ENCODE data around the gene CDKN1C.
A peak's percentile ranks its signal among the peaks of the same experiment; 100 is the strongest.

Gene CDKN1C

GRCh38 chr11:2903672-2904011 lies 18.1 kb upstream of the CDKN1C start:
- H3K27me3 Mint-ChIP-seq: no peaks in the 10 kb centered on the region
- DNase-seq: no peak
- H3K4me1 Mint-ChIP-seq (ENCODE audit: low read depth): peaks cover 35% of the 10 kb centered on the region
- peaks cover 4% of the 10 kb centered on the region for H3K36me3 Mint-ChIP-seq (ENCODE audit: low read depth)
- H3K9me3 Mint-ChIP-seq: no peaks in the 10 kb centered on the region
- H3K27ac Mint-ChIP-seq: no peak overlapping the region
- peak overlapping the region; percentile 61 for H3K4me3 Mint-ChIP-seq

GRCh38 chr11:2902784-2903671 lies 17.5 kb upstream of the CDKN1C start:
- Mint-ChIP-seq H3K27ac (peak overlapping the region; percentile 42), H3K27me3 (no peaks in the 10 kb centered on the region), H3K9me3 (no peaks in the 10 kb centered on the region), H3K4me3 (peak overlapping the region; percentile 75), H3K4me1 (ENCODE audit: low read depth) (peaks cover 41% of the 10 kb centered on the region), H3K36me3 (ENCODE audit: low read depth) (peaks cover 4% of the 10 kb centered on the region)
- no peak for DNase-seq

GRCh38 chr11:2901854-2902783 lies 16.5 kb upstream of the CDKN1C start:
- H3K4me1 Mint-ChIP-seq (ENCODE audit: low read depth): peaks cover 46% of the 10 kb centered on the region
- peak overlapping the region; percentile 71 for H3K27ac Mint-ChIP-seq
- DNase-seq: peak; percentile 94
- peaks cover 4% of the 10 kb centered on the region for H3K36me3 Mint-ChIP-seq (ENCODE audit: low read depth)
- H3K9me3 Mint-ChIP-seq: no peaks in the 10 kb centered on the region
- peak overlapping the region; percentile 75 for H3K4me3 Mint-ChIP-seq
- H3K27me3 Mint-ChIP-seq: no peaks in the 10 kb centered on the region

GRCh38 chr11:2901196-2901796 lies 15.7 kb upstream of the CDKN1C start:
- H3K36me3 Mint-ChIP-seq (ENCODE audit: low read depth): peaks cover 4% of the 10 kb centered on the region
- H3K4me1 Mint-ChIP-seq (ENCODE audit: low read depth): peaks cover 46% of the 10 kb centered on the region
- H3K4me3 Mint-ChIP-seq: peak overlapping the region; percentile 33
- H3K9me3 Mint-ChIP-seq: no peaks in the 10 kb centered on the region
- H3K27ac Mint-ChIP-seq: peak overlapping the region; percentile 71
- no peaks in the 10 kb centered on the region for H3K27me3 Mint-ChIP-seq
- DNase-seq: no peak

- DNase-seq: no peak
- peak overlapping the region; percentile 58 for H3K27ac Mint-ChIP-seq
- H3K9me3 Mint-ChIP-seq: no peaks in the 10 kb centered on the region
- H3K4me1 Mint-ChIP-seq (ENCODE audit: low read depth): peaks cover 46% of the 10 kb centered on the region
- H3K4me3 Mint-ChIP-seq: no peak overlapping the region
- H3K27me3 Mint-ChIP-seq: no peaks in the 10 kb centered on the region
- no peaks in the 10 kb centered on the region for H3K36me3 Mint-ChIP-seq (ENCODE audit: low read depth)
Measured at GRCh38 chr11:2899080-2899783, 13.7 kb upstream of the CDKN1C start.

GRCh38 chr11:2898366-2899079 lies 12.9 kb upstream of the CDKN1C start:
- H3K4me1 Mint-ChIP-seq (ENCODE audit: low read depth): peaks cover 42% of the 10 kb centered on the region
- H3K4me3 Mint-ChIP-seq: peak overlapping the region; percentile 50
- peak overlapping the region; percentile 87 for H3K27ac Mint-ChIP-seq
- DNase-seq: peak; percentile 70
- no peaks in the 10 kb centered on the region for H3K9me3 Mint-ChIP-seq
- no peaks in the 10 kb centered on the region for H3K36me3 Mint-ChIP-seq (ENCODE audit: low read depth)
- H3K27me3 Mint-ChIP-seq: no peaks in the 10 kb centered on the region

- Mint-ChIP-seq H3K4me3 (no peak overlapping the region), H3K27ac (no peak overlapping the region), H3K36me3 (ENCODE audit: low read depth) (no peaks in the 10 kb centered on the region), H3K4me1 (ENCODE audit: low read depth) (peaks cover 45% of the 10 kb centered on the region), H3K27me3 (no peaks in the 10 kb centered on the region), H3K9me3 (no peaks in the 10 kb centered on the region)
- DNase-seq: no peak
Measured at GRCh38 chr11:2897048-2897447, 11.5 kb upstream of the CDKN1C start.

- Mint-ChIP-seq H3K27ac (no peak overlapping the region), H3K4me1 (ENCODE audit: low read depth) (peaks cover 50% of the 10 kb centered on the region), H3K4me3 (no peak overlapping the region), H3K27me3 (no peaks in the 10 kb centered on the region), H3K36me3 (ENCODE audit: low read depth) (no peaks in the 10 kb centered on the region), H3K9me3 (no peaks in the 10 kb centered on the region)
- DNase-seq: no peak
Measured at GRCh38 chr11:2896047-2896446, 10.5 kb upstream of the CDKN1C start.

GRCh38 chr11:2893935-2894334 lies 8.4 kb upstream of the CDKN1C start:
- no peak overlapping the region for H3K4me3 Mint-ChIP-seq
- no peak for DNase-seq

GRCh38 chr11:2892967-2893528 lies 7.5 kb upstream of the CDKN1C start:
- Mint-ChIP-seq H3K27ac (peak overlapping the region; percentile 83), H3K27me3 (no peaks in the 10 kb centered on the region), H3K9me3 (no peaks in the 10 kb centered on the region), H3K4me3 (peak overlapping the region; percentile 79), H3K4me1 (ENCODE audit: low read depth) (peaks cover 26% of the 10 kb centered on the region), H3K36me3 (ENCODE audit: low read depth) (no peaks in the 10 kb centered on the region)
- no peak for DNase-seq

More at GRCh38 chr11:2893935-2894334, 8.4 kb upstream of the CDKN1C start:
- Mint-ChIP-seq H3K4me1 (ENCODE audit: low read depth) (peaks cover 33% of the 10 kb centered on the region), H3K27me3 (no peaks in the 10 kb centered on the region), H3K9me3 (no peaks in the 10 kb centered on the region), H3K27ac (no peak overlapping the region), H3K36me3 (ENCODE audit: low read depth) (no peaks in the 10 kb centered on the region)

- peak overlapping the region; percentile 79 for H3K4me3 Mint-ChIP-seq
- DNase-seq: peak; percentile 83
- H3K4me1 Mint-ChIP-seq (ENCODE audit: low read depth): peaks cover 22% of the 10 kb centered on the region
- H3K9me3 Mint-ChIP-seq: no peaks in the 10 kb centered on the region
- H3K36me3 Mint-ChIP-seq (ENCODE audit: low read depth): no peaks in the 10 kb centered on the region
- H3K27ac Mint-ChIP-seq: peak overlapping the region; percentile 84
- H3K27me3 Mint-ChIP-seq: no peaks in the 10 kb centered on the region
Measured at GRCh38 chr11:2892215-2892966, 6.8 kb upstream of the CDKN1C start.

GRCh38 chr11:2891326-2892214 lies 6.0 kb upstream of the CDKN1C start:
- peak overlapping the region; percentile 79 for H3K4me3 Mint-ChIP-seq
- H3K4me1 Mint-ChIP-seq (ENCODE audit: low read depth): peaks cover 23% of the 10 kb centered on the region
- no peaks in the 10 kb centered on the region for H3K27me3 Mint-ChIP-seq
- H3K27ac Mint-ChIP-seq: peak overlapping the region; percentile 84
- DNase-seq: peak; percentile 47
- no peaks in the 10 kb centered on the region for H3K9me3 Mint-ChIP-seq
- H3K36me3 Mint-ChIP-seq (ENCODE audit: low read depth): no peaks in the 10 kb centered on the region

All from activated T-cell treated with anti-CD3 and anti-CD28 coated beads, Interleukin-2, amount 50 U/mL, for 24 hours (primary cell).